ENCODE data around the gene LAMA3.

GRCh38 chr18:23871410-23871809 is 182.2 kb downstream of the LAMA3 start:
- TF ChIP-seq CTCF (IDR thresholded peaks at IDR 0.05 in 8 of 11, conservative IDR thresholded peaks at IDR 0.05 in 3 of 11) (no peak), POLR2A (IDR thresholded peaks at IDR 0.05) (no peak)

Measured in spleen (tissue), 7 donors.